Heart right ventricle (tissue), 16 donors: ENCODE data around the gene SEMA3C. TPM values are rescaled to one million over a fixed set of nuclear protein-coding genes. Genes with fewer than 3 reads are reported as not detected.

Experiments used
- ATAC-seq, 8 donors: fragments of 200-7000 bp; cut with Tn5 transposase; one replicate each; pipeline ENCODE4 v1.9.1; 2020; ENCODE audit warnings: mild to moderate bottlenecking in 8 of 8, moderate library complexity in 8 of 8, moderate number of reproducible peaks in 1 of 8
- DNase-seq, 2 donors: peaks; one replicate each; pipeline ENCODE4 v3.0.0-alpha.2; 2020
- H3K27ac ChIP-seq, 10 donors: fragments of 200-600 bp; sonication (generic) in 2 of 10; one replicate each; pipeline versions ENCODE4 v1.5.0 to v1.8.0; 2020 to 2022; ENCODE audit warnings: mild to moderate bottlenecking in 3 of 10
- H3K27me3 ChIP-seq, 7 donors: fragments of 200-600 bp; one replicate each; pipeline ENCODE4 v1.8.0; 2021 to 2022; ENCODE audit warnings: mild to moderate bottlenecking in 2 of 7
- H3K36me3 ChIP-seq, 9 donors: fragments of 200-600 bp; sonication (generic) in 1 of 9; one replicate each; pipeline versions ENCODE4 v1.5.0 to v1.8.0; 2020 to 2022; ENCODE audit warnings: mild to moderate bottlenecking in 2 of 9
- H3K4me1 ChIP-seq, 9 donors: fragments of 200-600 bp; sonication (generic) in 1 of 9; one replicate each; pipeline versions ENCODE4 v1.5.0 to v1.8.0; 2020 to 2022; ENCODE audit warnings: mild to moderate bottlenecking in 4 of 9
- H3K4me3 ChIP-seq, 10 donors: fragments of 200-600 bp; sonication (generic) in 2 of 10; one replicate each; pipeline versions ENCODE4 v1.5.0 to v1.8.0; 2020 to 2022; ENCODE audit warnings: mild to moderate bottlenecking in 7 of 10, moderate library complexity in 2 of 10
- H3K9me3 ChIP-seq, 11 donors: fragments of 200-600 bp in 10 of 11; sonication (generic) in 2 of 11; one replicate each; pipeline versions ENCODE4 v1.5.0 to v1.8.0; 2013 to 2022; ENCODE audit warnings: mild to moderate bottlenecking in 2 of 11, control low read depth in 1 of 11, moderate library complexity in 1 of 11
- CTCF ChIP-seq, 9 donors: fragments of 200-600 bp; sonication (generic) in 2 of 9; IDR thresholded peaks; one replicate each; pipeline versions ENCODE4 v1.5.0 to v1.8.0; 2021 to 2022; ENCODE audit warnings: antibody characterized with exemption in 9 of 9, mild to moderate bottlenecking in 5 of 9, moderate library complexity in 1 of 9
- WGBS, 2 donors: extraction: QIAGEN DNeasy Blood & Tissue Kit; methylation state at CpG; one replicate each; pipeline ENCODE4 v1.1.7; 2013; ENCODE audit warnings: inconsistent platforms in 1 of 2; 5-methylcytosine and 5-hydroxymethylcytosine counted together
- intact Hi-C, 10 donors: fragments of 100-400 bp; cut with DNase I; formaldehyde crosslinking; loops; one replicate each; pipeline versions ENCODE4 v1.11.1 to v1.14.2; 2022
- polyA plus RNA-seq, 2 donors: library from polyadenylated mRNA; stranded (reverse); fragments of 200-250 nt; gene quantifications; one replicate each; pipeline ENCODE4 v1.2.3, GENCODE V29; 2013
- total RNA-seq, 10 donors: library from RNA; stranded (reverse); fragmentation: NEBNext Ultra II Directional in 3 of 10; extraction: Animal tissue kit (Norgen Biotek cat#: 25700) in 3 of 10; gene quantifications; one replicate each; pipeline versions ENCODE4 v1.2.1 to v1.2.4, GENCODE V29; 2021 to 2023
- donor health status: Arrhythmogenic right ventricular cardiomyopathy.
- donor health status: ischemic (EF 13 %, LVEDD 7.1; RV severe dilation, severe dysfunction).
- donor health status: healthy with polysubstance abuse.
- donor health status: DM: no; HTN: yes; CAD: no.
- donor health status: DM: no; HTN: no; CAD: no.
- donor health status: ischemic (EF 25% LVEDD 6.9; RV normal size, moderate dysfunction).
- donor health status: ischemic (EF 25% LVEDD 5.7; RV mildly dilated, moderate dysfunction).
- donor health status: healthy.
- donor health status: DM: yes; HTN: yes; CAD: no.
- donor health status: Ischemic cardiomyopathy.
- donor health status: ischemic (EF 35%, LVEDD 5.7; RV mildly dilated, moderate dysfunction).
- donor health status: nonischemic (EF 11% LVEDD 7.7; RV severe dilation, severe dysfunction).
- donor health status: DM: yes; HTN: yes; CAD: no.
- donor health status: PGD.
- donor health status: ischemic (EF 29% LVEDD 5.4; RV normal size, mild dysfunction).
- donor health status: nonischemic (EF 23%, LVEDD 6.1; RV moderate dilation, normal function).

SEMA3C gene
- total and polyA plus RNA-seq, 12 donors = 14.5 to 83.2 (median 57.3) TPM

DNA sequence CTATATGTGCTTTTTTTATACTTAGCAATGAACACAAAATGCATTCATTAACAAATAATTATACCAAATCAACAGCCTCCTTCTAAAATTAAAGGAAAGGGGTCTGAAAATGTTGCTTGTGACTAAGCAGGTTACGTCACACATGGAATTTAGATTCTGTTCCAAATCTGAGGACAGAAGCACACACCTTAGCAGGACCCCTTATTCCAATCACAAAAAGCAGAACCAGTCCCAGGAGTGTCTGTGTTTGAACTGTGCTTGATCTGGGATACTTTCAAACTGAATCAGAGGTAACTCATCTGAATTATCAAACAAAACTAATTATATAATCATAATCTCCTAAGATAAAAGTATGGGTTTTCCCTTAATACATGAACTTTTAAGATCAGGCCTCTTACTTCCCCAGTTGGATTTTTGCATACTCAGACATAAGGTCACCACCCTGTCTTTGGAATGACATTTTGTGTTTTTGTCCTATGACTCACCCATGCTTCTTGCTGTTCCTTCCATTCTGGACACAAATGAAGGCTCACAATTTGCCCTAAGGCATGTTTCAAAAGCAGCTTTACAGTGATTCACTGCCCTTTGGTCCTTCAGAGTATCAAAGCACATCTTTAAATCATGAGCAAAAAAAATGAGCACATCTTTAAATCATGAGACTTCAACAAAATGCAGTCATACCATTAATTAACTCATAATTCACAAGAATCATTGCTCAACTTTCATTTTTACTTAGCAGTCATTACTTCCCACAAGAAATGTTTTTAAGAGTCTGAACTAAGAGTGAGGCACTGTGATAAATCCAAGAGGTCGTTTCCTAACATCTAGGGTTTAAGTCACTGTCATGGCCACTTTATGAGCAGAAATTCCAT lies 35.5 kb downstream of the SEMA3C start:
- ATAC-seq = peak; percentile 50 to 95 (median 80)
- peaks cover 0 to 4% (median 0%) of the 10 kb centered on the region in 9 donors for H3K36me3 ChIP-seq

GRCh38 chr7:80882213-80882801 lies 36.5 kb downstream of the SEMA3C start:
- peaks cover 0 to 41% (median 12%) of the 10 kb centered on the region in 9 donors for H3K4me1 ChIP-seq
- no peak for TF ChIP-seq CTCF (IDR thresholded peaks at IDR 0.05)
- no peaks in the 10 kb centered on the region for H3K9me3 ChIP-seq
- ATAC-seq (no peak), DNase-seq (no peak)
- no peaks in the 10 kb centered on the region for H3K36me3 ChIP-seq
- H3K4me3 ChIP-seq = no peak overlapping the region
- no peaks in the 10 kb centered on the region for H3K27me3 ChIP-seq
- intact Hi-C loops = no loop called here
- 77 to 85% methylated on average over 4 of the region's 4 CpGs for WGBS, 2 donors
- H3K27ac ChIP-seq = peak overlapping the region in 2 of 10 donors; percentile 59 to 60

More for the DNA sequence above, 35.5 kb downstream of the SEMA3C start:
- no peak for TF ChIP-seq CTCF (IDR thresholded peaks at IDR 0.05)
- DNase-seq = no peak
- no peaks in the 10 kb centered on the region for H3K27me3 ChIP-seq
- no peak overlapping the region for H3K4me3 ChIP-seq
- peak overlapping the region in 9 of 10 donors; percentile 30 to 65 (median 56) for H3K27ac ChIP-seq
- WGBS, 2 donors = 49 to 71% methylated on average over 2 of the region's 2 CpGs
- H3K9me3 ChIP-seq = no peaks in the 10 kb centered on the region
- intact Hi-C loops = no loop called here
- H3K4me1 ChIP-seq = peaks cover 0 to 38% (median 12%) of the 10 kb centered on the region in 9 donors

DNA sequence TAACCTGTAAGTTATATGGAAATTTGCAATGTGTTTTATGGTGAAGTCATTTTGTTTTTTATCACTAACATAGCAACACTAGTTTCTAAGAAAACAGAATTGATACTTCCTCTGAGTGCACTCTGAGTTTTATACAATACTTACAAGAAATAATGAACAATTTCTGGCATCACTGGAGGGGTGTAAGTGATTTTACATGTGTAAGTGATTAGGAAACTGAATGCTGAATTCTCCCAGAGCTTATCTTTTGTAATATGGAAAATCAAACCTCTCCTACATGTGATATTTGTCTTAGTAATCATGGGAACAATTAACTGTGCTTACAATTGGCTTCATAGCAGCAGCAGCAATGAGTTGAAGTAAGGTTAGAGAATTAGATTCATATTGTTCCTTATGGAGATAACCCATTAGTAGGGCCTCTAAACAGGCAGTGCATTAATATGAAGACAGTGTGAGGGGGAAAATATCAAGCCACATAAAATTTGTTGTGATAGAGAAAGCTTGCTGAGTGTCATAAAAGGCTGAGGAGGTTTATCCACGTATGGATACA lies 37.4 kb downstream of the SEMA3C start:
- Histone ChIP-seq H3K9me3 (no peaks in the 10 kb centered on the region), H3K36me3 (no peaks in the 10 kb centered on the region), H3K4me1 (peaks cover 0 to 49% (median 12%) of the 10 kb centered on the region in 9 donors), H3K27ac (peak overlapping the region in 1 of 10 donors; percentile 8), H3K27me3 (no peaks in the 10 kb centered on the region), H3K4me3 (no peak overlapping the region)
- DNase-seq (no peak), ATAC-seq (no peak)
- no peak for TF ChIP-seq CTCF (IDR thresholded peaks at IDR 0.05)
- WGBS, 2 donors = 78 to 85% methylated on average over 1 of the region's 1 CpG
- intact Hi-C loops = no loop called here

DNA sequence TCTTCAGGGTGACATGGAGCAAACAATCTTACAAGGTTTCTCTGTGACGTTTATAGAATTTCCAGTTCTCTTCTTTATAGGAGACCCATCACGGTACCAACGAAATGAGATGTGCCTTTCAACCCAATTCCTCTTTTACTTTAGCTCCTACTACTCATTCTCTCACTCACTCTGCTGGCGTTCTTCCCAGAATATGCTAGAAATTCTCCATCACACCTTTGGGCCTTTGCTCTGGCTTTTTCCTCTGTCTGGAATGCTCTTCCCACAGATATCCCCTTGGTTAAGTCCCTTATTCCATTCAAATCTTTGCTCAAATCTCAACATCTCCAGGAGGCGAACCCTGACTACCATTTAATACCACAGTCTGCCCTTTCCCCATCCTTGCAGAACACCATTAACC lies 39.0 kb downstream of the SEMA3C start:
- Histone ChIP-seq H3K9me3 (no peaks in the 10 kb centered on the region), H3K4me3 (no peak overlapping the region), H3K27ac (peak overlapping the region in 1 of 10 donors; percentile 24), H3K36me3 (no peaks in the 10 kb centered on the region), H3K27me3 (no peaks in the 10 kb centered on the region), H3K4me1 (peaks cover 0 to 49% (median 13%) of the 10 kb centered on the region in 9 donors)
- peak in 1 of 2 donors; percentile 32 for DNase-seq
- no peak for TF ChIP-seq CTCF (IDR thresholded peaks at IDR 0.05)
- intact Hi-C loops = no loop called here
- 55% methylated on average over 5 of the region's 5 CpGs for WGBS, 2 donors
- peak; percentile 29 to 71 (median 58) for ATAC-seq
